Vagina (tissue), 2 donors: ENCODE measurements around the gene MGP. TPM values are rescaled to one million over a fixed set of nuclear protein-coding genes. Genes with fewer than 3 reads are reported as not detected.

Experiments
- DNase-seq, 2 donors: peaks; one replicate each; pipeline ENCODE4 v3.0.0-alpha.2; 2017; ENCODE audit errors: extremely low spot score in 2 of 2
- H3K27ac ChIP-seq: fragments of 200-600 bp; sonication (generic); one replicate; pipeline ENCODE4 v1.5.1; 2019
- H3K27me3 ChIP-seq: fragments of 200-600 bp; sonication (generic); one replicate; pipeline ENCODE4 v1.5.1; 2019
- H3K36me3 ChIP-seq, 2 donors: fragments of 200-600 bp; sonication (generic); one replicate each; pipeline ENCODE4 v1.5.1; 2017 to 2019
- H3K4me1 ChIP-seq: fragments of 200-600 bp; sonication (generic); one replicate; pipeline ENCODE4 v1.5.1; 2019
- H3K4me3 ChIP-seq, 2 donors: fragments of 200-600 bp; sonication (generic); 1 replicate in 1 of 2; 2 replicates in 1 of 2; pipeline ENCODE4 v1.5.1; 2016 to 2019
- H3K9me3 ChIP-seq: fragments of 200-600 bp; sonication (generic); one replicate; pipeline ENCODE4 v1.5.1; 2019
- CTCF ChIP-seq, 3 experiments: fragments of 450-650 bp in 2 of 3; fragments of 200-600 bp in 1 of 3; sonication (generic) in 1 of 3; IDR thresholded peaks; one replicate each; pipeline ENCODE4 v1.5.1; 2017 to 2019; ENCODE audit warnings: antibody characterized with exemption in 3 of 3, mild to moderate bottlenecking in 2 of 3, moderate library complexity in 2 of 3
- POLR2A ChIP-seq, 2 donors: fragments of 450-650 bp; IDR thresholded peaks; one replicate each; pipeline ENCODE4 v1.6.1; 2017; ENCODE audit warnings: antibody characterized with exemption in 2 of 2, mild to moderate bottlenecking in 2 of 2, moderate library complexity in 2 of 2
- POLR2AphosphoS5 ChIP-seq, 2 donors: sonication (generic); formaldehyde crosslinking; IDR thresholded peaks; one replicate each; pipeline ENCODE4 v1.9.0; 2017; ENCODE audit warnings: antibody characterized with exemption in 2 of 2, mild to moderate bottlenecking in 2 of 2, low read depth in 1 of 2; ENCODE audit not compliant: insufficient read depth in 1 of 2
- intact Hi-C: fragments of 100-400 bp; cut with DNase I; formaldehyde crosslinking; loops from one replicate; pipeline ENCODE4 v1.15.1; 2023
- total RNA-seq: library from RNA; depleted of rRNA; stranded (reverse); fragments of >200 nt; gene quantifications from one replicate; pipeline ENCODE4 v1.2.3, GENCODE V29; 2016

Gene MGP
- total RNA-seq, 1 donor from 2014 or later: 1,065 TPM

GRCh38 chr12:14900521-14901227, 15.0 kb upstream of the MGP start:
- intact Hi-C loops: no loop called here
- no peaks in the 10 kb centered on the region for H3K9me3 ChIP-seq
- H3K4me1 ChIP-seq: peaks cover 31% of the 10 kb centered on the region
- peak overlapping the region; percentile 3 for H3K27ac ChIP-seq
- H3K27me3 ChIP-seq: no peaks in the 10 kb centered on the region
- no peak for DNase-seq
- H3K36me3 ChIP-seq: no peaks in the 10 kb centered on the region
- H3K4me3 ChIP-seq: no peak overlapping the region
- TF ChIP-seq CTCF (IDR thresholded peaks at IDR 0.05) (peak in 1 of 3 experiments; percentile 14), POLR2A (IDR thresholded peaks at IDR 0.05) (no peak), POLR2AphosphoS5 (IDR thresholded peaks at IDR 0.05; ENCODE audit: insufficient read depth in 1 of 2, low read depth in 1 of 2) (no peak)

GRCh38 chr12:14896521-14897169, 11.0 kb upstream of the MGP start:
- Histone ChIP-seq H3K36me3 (no peaks in the 10 kb centered on the region), H3K4me1 (peaks cover 11% of the 10 kb centered on the region), H3K27me3 (no peaks in the 10 kb centered on the region), H3K27ac (peak overlapping the region; percentile 42), H3K9me3 (no peaks in the 10 kb centered on the region), H3K4me3 (no peak overlapping the region)
- TF ChIP-seq CTCF (IDR thresholded peaks at IDR 0.05) (no peak), POLR2AphosphoS5 (IDR thresholded peaks at IDR 0.05; ENCODE audit: insufficient read depth in 1 of 2, low read depth in 1 of 2) (peak in 1 of 2 donors; percentile 22)
- intact Hi-C loops: no loop called here
- no peak for DNase-seq

DNA sequence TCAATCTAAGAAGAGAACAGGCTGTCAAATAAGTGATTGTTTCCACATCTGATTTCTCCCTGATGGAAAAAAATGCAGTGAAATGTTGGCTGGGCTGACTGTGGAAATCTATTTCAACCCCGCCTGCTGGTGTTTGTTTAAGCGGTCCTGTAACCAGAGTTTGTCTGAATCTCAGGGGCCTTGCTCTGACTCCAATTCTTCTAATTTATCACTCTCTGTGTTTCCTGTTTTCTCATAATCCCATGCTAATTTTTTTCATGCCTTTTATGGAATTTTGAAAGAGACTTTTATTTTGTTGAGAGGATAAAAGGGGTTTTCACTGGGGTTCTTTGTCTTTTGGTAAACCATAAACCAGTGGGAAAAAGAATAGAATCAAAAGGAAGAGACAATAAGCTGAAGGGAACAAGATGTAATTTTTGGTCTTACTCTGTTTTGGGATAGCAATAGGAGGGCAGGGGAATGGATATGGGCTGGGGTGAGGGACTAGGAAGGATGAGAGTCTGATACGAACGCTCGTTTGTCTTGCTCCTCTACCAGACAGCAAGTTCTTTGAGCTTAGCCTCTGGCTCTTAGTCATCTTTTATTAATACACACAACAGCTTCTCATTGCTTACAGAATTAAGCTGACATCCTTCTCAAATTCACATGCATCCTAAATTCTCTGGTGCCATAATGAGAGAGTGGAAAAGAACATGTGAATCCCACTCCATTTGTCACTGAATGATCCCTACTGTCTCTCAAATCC, 8.0 kb upstream of the MGP start:
- H3K4me1 ChIP-seq: peaks cover 6% of the 10 kb centered on the region
- no peaks in the 10 kb centered on the region for H3K9me3 ChIP-seq
- no peak overlapping the region for H3K4me3 ChIP-seq
- no peaks in the 10 kb centered on the region for H3K36me3 ChIP-seq
- H3K27me3 ChIP-seq: no peaks in the 10 kb centered on the region
- TF ChIP-seq CTCF (IDR thresholded peaks at IDR 0.05): no peak
- no peak for TF ChIP-seq POLR2AphosphoS5 (IDR thresholded peaks at IDR 0.05; ENCODE audit: insufficient read depth in 1 of 2, low read depth in 1 of 2)
- TF ChIP-seq POLR2A (IDR thresholded peaks at IDR 0.05): no peak
- H3K27ac ChIP-seq: peak overlapping the region; percentile 55
- no peak for DNase-seq
- intact Hi-C loops: loop anchor here (5.0 kb wide), 1 partner anchor 46 kb away; no protein-coding TSS in a partner anchor

- no peak overlapping the region for H3K4me3 ChIP-seq
- no peaks in the 10 kb centered on the region for H3K27me3 ChIP-seq
- intact Hi-C loops: loop anchor here (5.0 kb wide), 1 partner anchor 46 kb away; no protein-coding TSS in a partner anchor
- no peaks in the 10 kb centered on the region for H3K9me3 ChIP-seq
- peaks cover 6% of the 10 kb centered on the region for H3K4me1 ChIP-seq
- DNase-seq: no peak
- no peak for TF ChIP-seq CTCF (IDR thresholded peaks at IDR 0.05)
- peak in 1 of 2 donors; percentile 27 for TF ChIP-seq POLR2AphosphoS5 (IDR thresholded peaks at IDR 0.05; ENCODE audit: insufficient read depth in 1 of 2, low read depth in 1 of 2)
- no peaks in the 10 kb centered on the region for H3K36me3 ChIP-seq
- peak overlapping the region; percentile 55 for H3K27ac ChIP-seq
Measured at GRCh38 chr12:14892726-14893505, 7.3 kb upstream of the MGP start.
